RWPE1 (cell line): ENCODE measurements around the gene U2AF1.
"Not testable (repeated sequence)": the region's sequence is repeated elsewhere in the genome, so short reads cannot be mapped to it uniquely, and the experiment has no call there.

Experiments
- CTCF ChIA-PET: fragments of 350-600 bp; sonication (Branson Sonifier 250); formaldehyde crosslinking; extraction: SDS; loops from one replicate; lab custom pipeline; 2021; lab: Yijun Ruan, JAX
- POLR2A ChIA-PET: fragments of 400-600 bp; formaldehyde crosslinking; extraction: SDS; loops from one replicate; lab custom pipeline; 2020; ENCODE audit warnings: antibody characterized with exemption; ENCODE audit not compliant: low non-redundant PET; lab: Yijun Ruan, JAX
- DNase-seq: peaks from one replicate; pipeline ENCODE4 v3.0.0; 2012; ENCODE audit warnings: low spot score
- H3K27ac ChIP-seq: fragments of 450-650 bp; 2 replicates; pipeline ENCODE4 v1.5.1; 2017

Gene U2AF1

GRCh38 chr21:43091979-43092614 lies 15.3 kb downstream of the U2AF1 start:
- DNase-seq, POLR2A ChIA-PET, H3K27ac ChIP-seq, CTCF ChIA-PET: not testable (repeated sequence)

GRCh38 chr21:43090947-43091346 lies 16.4 kb downstream of the U2AF1 start:
- DNase-seq, POLR2A ChIA-PET, H3K27ac ChIP-seq, CTCF ChIA-PET: not testable (repeated sequence)

- DNase-seq, POLR2A ChIA-PET, CTCF ChIA-PET, H3K27ac ChIP-seq: not testable (repeated sequence)
These were observed 17.9 kb downstream of the U2AF1 start for GRCh38 chr21:43089463-43089862.

DNA sequence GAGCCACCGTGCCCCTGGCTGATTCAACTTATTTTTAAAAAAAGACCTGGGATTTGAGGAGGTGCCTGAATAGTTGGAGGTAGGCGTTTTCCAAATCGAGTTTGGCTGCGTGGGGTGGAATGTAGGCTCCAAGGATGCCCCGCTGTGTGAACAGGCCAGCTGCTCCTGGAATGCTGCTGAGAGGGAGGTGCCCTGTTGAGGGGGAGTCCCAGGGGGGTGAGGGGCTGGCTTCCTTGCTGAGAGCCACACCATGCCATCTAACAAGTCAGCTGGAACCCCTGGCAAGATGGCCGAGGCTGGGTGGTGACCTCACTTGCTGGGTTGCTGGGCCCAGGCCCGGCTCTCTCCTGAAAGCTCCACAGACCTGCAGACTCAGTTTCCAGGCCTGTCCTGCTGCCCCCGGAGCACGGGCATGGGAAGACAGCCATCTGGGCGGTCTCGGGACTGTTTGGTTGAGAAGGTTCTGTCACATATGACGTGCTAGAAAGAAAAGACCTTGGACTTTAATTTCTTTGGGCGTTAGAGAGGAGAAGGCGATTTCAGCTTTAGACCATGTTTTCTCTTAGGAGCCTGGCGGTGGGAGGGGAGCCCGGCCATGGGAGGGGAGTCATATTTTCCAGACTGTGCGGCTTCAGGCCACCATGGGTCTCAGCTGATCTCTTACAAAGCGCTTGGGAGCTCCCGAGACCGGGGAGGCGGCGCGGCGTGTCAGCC lies 24.6 kb downstream of the U2AF1 start:
- DNase-seq, H3K27ac ChIP-seq, CTCF ChIA-PET, POLR2A ChIA-PET: not testable (repeated sequence)

DNA sequence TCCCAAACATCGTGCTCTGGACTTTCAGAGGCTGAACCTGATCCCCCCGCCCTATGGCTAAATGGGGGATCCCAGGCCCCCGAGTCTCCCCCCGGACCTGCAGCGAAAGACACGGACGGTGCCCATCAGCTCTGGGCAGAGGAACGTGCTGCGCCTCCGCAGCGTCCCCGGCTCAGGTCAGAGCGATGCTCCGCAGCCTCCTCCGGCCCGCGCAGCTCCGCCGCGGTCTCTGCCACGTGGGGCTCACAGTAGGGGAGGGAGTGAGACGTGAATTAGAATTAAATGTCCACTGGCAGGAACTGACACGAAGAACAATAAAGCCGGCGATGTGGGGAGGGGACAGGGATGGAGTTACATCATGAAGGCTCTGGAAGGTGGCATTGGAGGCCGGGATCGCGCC lies 30.7 kb downstream of the U2AF1 start:
- DNase-seq, POLR2A ChIA-PET, H3K27ac ChIP-seq, CTCF ChIA-PET: not testable (repeated sequence)

- POLR2A ChIA-PET, DNase-seq, H3K27ac ChIP-seq, CTCF ChIA-PET: not testable (repeated sequence)
These were observed 31.2 kb downstream of the U2AF1 start for GRCh38 chr21:43076023-43076637.

DNA sequence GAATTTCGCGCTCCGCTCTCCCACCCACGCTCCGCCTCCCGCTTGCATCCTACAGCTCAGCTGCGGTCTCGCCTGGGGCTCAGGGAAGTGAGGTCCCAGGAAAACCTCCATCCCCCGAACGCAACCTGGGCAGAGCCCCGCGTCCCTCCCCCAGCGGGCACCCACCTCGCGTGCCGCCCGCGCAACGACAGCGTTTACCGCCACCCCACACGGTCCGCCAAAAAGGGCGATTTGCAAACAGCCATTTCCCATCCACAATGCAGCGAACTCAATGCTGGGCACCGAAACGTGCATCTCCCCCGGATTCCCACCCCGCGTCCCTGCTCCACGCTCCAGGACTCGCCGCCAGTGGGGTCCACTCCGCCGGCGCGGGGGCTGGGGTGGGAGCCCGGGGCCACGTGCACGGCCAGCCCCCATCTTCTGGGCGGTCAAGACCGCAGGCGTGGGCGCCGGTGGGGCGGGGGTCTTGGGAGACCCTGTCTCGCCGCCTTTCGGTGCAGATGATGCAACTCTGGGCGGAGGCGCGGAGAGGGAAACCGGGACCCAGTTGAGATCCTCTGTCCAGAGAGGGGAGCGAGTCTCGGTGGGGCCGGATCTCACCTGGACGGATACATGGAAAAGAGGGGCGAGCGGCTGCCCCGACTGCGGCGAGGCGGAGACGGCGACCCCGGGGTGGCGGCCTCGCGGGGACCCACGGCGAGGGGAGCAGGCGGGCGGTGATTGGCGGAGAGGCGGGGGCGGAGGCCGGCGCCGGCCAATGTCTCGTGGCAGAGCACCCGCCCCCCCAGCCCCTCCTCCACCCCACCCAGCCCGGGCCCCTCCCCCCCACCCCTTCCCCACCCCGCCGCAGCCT lies 32.0 kb downstream of the U2AF1 start, which contains the start of gene CBS:
CBS (minus strand) TSS at position 666 of the 853 bp plus-strand sequence. CDS start 3,642 bp downstream, outside the sequence.
- CTCF ChIA-PET, H3K27ac ChIP-seq, POLR2A ChIA-PET, DNase-seq: not testable (repeated sequence)

DNA sequence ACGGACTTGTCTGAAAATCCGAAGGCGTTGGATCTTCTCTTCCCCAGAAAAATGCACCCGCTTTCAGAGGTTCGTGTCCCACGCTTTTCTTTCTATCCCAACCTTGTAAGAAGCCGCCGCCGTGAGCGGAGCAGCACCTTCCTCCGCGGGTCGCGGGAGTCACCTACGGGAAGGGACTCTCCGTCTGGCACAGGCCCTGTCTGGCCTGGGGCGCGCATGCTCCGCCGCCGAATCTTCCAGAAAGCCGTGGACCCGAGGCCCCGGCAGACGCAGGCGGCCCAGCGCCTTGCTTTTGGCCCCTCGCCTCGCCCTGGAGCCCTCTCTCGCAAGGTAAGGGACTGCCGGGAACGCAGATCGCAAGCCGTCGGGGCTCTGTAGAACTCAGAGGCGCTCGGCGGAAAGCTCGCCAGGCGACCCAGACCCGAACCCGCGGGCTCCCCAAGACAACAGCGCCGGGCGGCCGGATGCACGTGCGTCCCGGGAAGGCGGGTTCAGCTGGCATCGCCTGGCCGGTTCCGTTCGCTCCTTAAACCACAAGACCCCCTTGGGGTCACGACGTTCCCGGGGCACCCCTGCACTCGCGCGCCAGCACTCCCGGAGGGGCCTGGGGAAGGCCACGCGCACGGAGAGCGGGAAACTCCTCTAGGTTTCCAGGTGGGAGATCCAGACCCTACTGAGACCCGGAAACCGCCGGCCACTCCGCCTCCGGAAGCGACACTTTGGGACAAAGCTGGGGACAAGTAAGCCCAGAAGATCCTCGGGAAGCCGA lies 32.8 kb downstream of the U2AF1 start:
- DNase-seq, CTCF ChIA-PET, POLR2A ChIA-PET, H3K27ac ChIP-seq: not testable (repeated sequence)

GRCh38 chr21:43072742-43073141 lies 34.6 kb downstream of the U2AF1 start:
- CTCF ChIA-PET, DNase-seq, H3K27ac ChIP-seq, POLR2A ChIA-PET: not testable (repeated sequence)

DNA sequence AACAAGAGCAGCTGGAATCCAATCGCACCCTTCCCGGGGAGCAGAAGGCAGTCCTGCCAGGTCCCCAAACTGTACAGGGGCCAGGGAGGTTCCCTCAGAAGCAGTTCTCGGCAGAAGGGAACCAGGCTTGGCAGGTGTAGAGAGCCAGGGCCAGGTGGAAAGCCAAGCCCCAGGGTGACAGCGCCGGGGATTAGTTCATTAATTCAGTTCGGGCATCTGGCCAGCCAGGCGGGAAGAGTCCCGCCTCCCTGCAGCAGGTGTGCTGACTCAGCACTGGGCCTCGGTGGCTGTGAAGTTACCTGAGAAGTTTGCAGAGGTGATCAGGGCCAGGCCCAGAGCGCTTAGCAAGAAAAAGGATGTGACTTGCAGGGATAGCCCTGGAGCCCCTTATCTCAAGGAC lies 37.7 kb downstream of the U2AF1 start:
- POLR2A ChIA-PET, CTCF ChIA-PET, DNase-seq, H3K27ac ChIP-seq: not testable (repeated sequence)

DNA sequence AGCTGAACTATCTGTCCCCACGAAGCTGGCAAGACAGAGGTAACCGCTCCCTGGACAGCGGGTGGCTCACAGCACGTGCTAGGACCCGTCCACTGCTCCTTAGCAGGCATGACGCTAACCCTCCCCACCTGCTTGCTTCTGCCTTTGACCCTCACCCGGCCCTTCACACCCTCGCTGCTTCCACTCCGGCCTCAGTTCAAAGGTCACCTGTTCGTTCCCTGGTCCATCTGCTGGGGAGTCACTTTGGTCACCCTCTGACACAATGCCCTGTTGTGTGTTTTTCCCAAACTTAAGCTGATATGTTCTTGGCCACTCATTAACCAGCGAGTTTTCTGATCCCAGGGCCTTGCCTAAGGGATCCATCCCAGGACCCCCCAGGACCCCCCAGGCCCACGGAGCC lies 39.3 kb downstream of the U2AF1 start:
- DNase-seq, POLR2A ChIA-PET, CTCF ChIA-PET, H3K27ac ChIP-seq: not testable (repeated sequence)

GRCh38 chr21:43066690-43067089 lies 40.7 kb downstream of the U2AF1 start:
- POLR2A ChIA-PET, CTCF ChIA-PET, H3K27ac ChIP-seq, DNase-seq: not testable (repeated sequence)

- H3K27ac ChIP-seq, CTCF ChIA-PET, POLR2A ChIA-PET, DNase-seq: not testable (repeated sequence)
These were observed 41.4 kb downstream of the U2AF1 start for GRCh38 chr21:43065991-43066390.

DNA sequence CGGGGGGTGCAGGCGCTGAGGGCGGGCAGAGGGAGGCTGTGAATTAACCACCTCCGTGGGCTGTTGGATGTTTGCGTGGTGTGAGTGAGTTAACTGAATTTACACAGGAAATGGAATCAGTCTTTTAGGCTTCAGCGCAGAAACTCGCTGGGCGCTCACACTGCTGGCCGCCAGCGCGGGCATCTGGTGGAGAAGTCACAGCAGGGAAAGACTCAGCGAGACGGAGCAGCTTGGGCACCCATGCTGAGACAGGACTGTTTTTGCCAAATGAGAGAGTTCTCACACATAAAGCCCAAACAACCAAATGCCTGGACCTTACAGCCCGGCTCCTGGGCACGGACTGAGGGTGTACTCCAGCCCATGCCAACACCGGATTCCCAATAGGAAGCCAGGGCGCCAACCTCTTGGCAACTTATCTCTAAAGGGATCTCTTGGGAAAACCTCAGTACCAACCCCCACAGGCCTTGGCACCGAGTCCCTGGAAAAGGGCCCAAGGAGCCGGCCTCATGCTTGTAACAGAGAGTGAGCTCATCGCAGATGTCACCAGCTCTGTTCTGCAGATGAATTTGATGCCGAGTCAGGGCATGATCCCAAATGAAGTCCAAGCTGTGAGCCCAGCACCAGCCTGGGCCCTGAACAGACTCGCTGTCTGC lies 43.0 kb downstream of the U2AF1 start:
- H3K27ac ChIP-seq, DNase-seq, POLR2A ChIA-PET, CTCF ChIA-PET: not testable (repeated sequence)

DNA sequence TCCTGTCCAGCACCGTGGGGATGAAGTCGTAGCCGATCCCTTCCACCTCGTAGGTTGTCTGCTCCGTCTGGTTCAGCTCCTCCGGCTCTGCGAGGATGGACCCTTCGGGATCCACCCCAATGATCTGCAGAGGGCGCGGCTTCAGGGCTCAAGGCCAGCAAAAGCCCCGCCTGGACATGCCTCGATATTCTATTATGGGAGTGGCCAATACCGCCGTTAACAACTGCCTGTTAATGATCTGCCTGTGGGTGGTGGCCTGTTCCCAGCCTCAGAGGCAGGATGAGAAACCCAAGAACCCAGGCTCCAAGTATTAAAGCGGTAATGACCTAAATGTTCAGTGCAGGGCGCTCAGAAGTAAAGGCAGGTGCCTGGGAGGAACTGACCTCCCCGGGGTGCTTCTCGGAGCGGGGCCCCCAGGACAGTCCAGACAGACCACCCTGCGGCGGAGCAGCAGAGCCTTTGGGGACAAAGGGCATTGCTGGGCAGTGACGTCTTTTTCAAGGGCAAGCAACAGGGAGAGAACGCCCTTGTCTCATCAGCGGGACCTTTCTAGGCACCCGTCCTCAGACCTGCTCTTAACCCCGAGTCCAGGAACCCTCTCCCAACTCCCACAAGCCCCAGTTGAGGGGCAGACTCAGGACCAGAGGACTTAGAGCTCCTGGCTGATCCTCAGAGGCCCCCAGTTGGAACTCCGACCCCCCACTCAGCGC lies 44.3 kb downstream of the U2AF1 start:
- CTCF ChIA-PET, POLR2A ChIA-PET, DNase-seq, H3K27ac ChIP-seq: not testable (repeated sequence)
